Stimulated activated naive B cell treated with anti-CD40 and anti-IgM and Interleukin-4, amounts not matched to agents 10 μg/mL and 1 μg/mL and 100 μg/mL, for 72 hours (primary cell): ENCODE data around the gene VENTX.

Source experiments
- ATAC-seq, 2 donors: fragments of 150-1000 bp; cut with Tn5 transposase; replicated peaks; 2 replicates each; pipeline ENCODE4 v1.10.0; 2021; ENCODE audit warnings: moderate library complexity in 1 of 2
- DNase-seq: peaks from one replicate; pipeline ENCODE4 v3.0.0; 2021
- H3K27ac Mint-ChIP-seq: one replicate; pipeline ENCODE4 v1.8.0; 2022; ENCODE audit warnings: mild to moderate bottlenecking, mixed read lengths
- H3K27me3 Mint-ChIP-seq, 2 donors: one replicate each; pipeline ENCODE4 v1.8.0; 2022; ENCODE audit warnings: mixed read lengths in 2 of 2
- H3K36me3 Mint-ChIP-seq, 2 donors: one replicate each; pipeline ENCODE4 v1.8.0; 2022; ENCODE audit warnings: mixed read lengths in 2 of 2, mild to moderate bottlenecking in 1 of 2
- H3K4me1 Mint-ChIP-seq, 2 donors: one replicate each; pipeline ENCODE4 v1.8.0; 2022; ENCODE audit warnings: mixed read lengths in 2 of 2, mild to moderate bottlenecking in 1 of 2
- H3K4me3 Mint-ChIP-seq, 2 donors: one replicate each; pipeline ENCODE4 v1.8.0; 2022; ENCODE audit warnings: mild to moderate bottlenecking in 2 of 2, mixed read lengths in 2 of 2, moderate library complexity in 1 of 2
- H3K9me3 Mint-ChIP-seq, 2 donors: one replicate each; pipeline ENCODE4 v1.8.0; 2022; ENCODE audit warnings: mixed read lengths in 2 of 2, mild to moderate bottlenecking in 1 of 2

Gene VENTX

DNA sequence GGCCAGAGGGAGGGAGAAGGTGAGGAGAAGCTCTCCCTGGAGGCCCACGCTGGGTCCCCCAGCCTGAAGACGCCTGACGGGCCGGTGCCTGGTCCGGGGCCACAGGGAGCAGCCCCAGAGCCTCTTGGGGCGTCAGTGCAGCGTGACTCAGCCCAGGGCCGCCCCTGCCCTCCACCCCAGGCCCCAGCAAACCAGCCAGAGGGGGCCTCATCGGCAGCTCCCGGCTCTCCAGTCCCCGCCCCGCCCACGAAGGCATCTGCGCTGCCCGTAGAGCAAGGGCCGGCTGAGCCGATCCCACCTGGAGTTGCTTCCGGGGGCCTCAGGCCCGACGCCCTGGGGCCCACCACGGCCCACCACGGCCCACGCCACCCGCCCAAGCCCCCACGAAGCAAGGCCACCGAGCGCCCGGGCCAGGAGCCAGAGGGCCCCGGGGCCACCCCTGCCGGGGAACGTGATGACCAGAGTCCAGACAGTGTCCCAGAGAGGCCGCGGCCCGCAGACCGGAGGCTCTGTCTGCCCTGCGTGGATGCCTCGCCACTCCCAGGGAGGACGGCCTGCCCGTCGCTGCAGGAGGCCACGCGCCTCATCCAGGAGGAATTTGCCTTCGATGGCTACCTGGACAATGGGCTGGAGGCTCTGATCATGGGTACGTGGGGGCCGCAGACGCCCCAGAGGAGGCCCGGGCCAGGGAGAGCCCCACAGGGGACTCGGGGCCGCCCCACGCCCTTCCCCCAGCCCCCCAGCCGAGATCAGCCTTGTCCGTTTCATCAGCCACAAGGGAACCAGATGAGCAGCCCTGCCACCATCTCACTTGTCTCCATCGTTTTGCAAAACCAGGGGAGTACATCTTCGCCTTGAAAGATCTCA, 38.8 kb upstream of the VENTX start:
- no peak for ATAC-seq
- H3K27ac Mint-ChIP-seq, result no peak overlapping the region
- no peaks in the 10 kb centered on the region for H3K4me1 Mint-ChIP-seq
- H3K9me3 Mint-ChIP-seq, result peaks cover 2 to 7% of the 10 kb centered on the region in 2 donors
- H3K4me3 Mint-ChIP-seq, result no peak overlapping the region
- H3K27me3 Mint-ChIP-seq, result peaks cover 16 to 22% of the 10 kb centered on the region in 2 donors
- no peak for DNase-seq
- H3K36me3 Mint-ChIP-seq, result no peaks in the 10 kb centered on the region

DNA sequence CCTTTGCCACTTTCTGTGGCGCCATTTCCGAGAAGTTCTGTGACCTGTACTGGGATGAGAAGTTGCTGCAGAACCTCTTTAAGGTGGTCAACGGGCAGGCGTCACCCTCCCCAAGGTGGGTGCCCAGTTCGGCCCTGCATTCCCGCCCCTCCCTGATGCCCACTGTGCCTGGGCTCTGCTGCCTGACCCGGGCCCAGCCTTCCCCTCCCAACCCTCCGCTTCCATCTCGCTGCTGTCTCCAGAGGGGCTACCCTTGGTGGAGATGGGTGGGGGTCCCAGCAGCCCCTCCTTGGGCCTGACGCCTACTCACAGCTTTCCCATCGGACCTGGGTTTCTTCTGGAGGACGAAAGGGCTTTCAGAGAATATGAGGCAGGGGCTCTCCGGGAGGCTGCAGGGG, 38.2 kb upstream of the VENTX start:
- Mint-ChIP-seq H3K27me3 (peaks cover 13 to 22% of the 10 kb centered on the region in 2 donors), H3K4me1 (no peaks in the 10 kb centered on the region), H3K9me3 (peaks cover under 1 to 3% of the 10 kb centered on the region in 2 donors), H3K36me3 (no peaks in the 10 kb centered on the region), H3K27ac (no peak overlapping the region), H3K4me3 (no peak overlapping the region)
- no peak for DNase-seq
- no peak for ATAC-seq

DNA sequence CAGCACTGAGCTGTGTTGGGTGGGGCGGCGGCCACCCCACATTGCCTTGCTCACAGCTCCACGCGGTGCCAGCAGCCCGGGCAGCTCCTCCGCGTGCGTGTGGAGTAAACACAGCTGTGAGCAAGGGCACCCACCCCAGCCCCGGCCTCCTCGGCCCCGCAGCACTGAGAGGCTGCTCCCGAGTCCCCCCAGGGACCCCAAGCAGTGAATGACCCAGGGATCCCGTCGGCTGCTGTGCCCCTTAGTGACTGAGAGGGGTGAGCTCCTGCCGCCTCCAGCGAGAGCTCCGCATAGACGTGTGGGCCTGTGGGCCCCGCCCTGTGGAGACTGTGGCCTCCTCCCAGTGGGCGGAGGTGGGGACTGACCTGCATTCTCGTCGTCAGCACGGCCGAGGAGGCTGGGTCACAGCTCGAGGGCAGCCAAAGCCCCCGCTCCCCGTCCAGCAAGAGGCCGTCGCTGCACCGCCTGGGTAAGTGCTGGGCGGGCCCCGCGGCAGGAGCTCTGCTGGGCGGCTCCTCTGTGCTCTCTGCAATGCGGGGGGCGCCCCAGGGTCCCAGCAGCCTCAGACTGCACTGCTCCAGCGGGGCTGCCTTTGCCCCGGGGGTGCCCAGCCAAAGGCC, 37.6 kb upstream of the VENTX start:
- no peak for ATAC-seq
- no peaks in the 10 kb centered on the region for H3K4me1 Mint-ChIP-seq
- no peak for DNase-seq
- H3K9me3 Mint-ChIP-seq, result no peaks in the 10 kb centered on the region
- H3K36me3 Mint-ChIP-seq, result no peaks in the 10 kb centered on the region
- no peak overlapping the region for H3K27ac Mint-ChIP-seq
- no peak overlapping the region for H3K4me3 Mint-ChIP-seq
- H3K27me3 Mint-ChIP-seq, result peaks cover 12 to 20% of the 10 kb centered on the region in 2 donors

GRCh38 chr10:133200621-133201031, 37.0 kb upstream of the VENTX start:
- Mint-ChIP-seq H3K4me3 (no peak overlapping the region), H3K27me3 (peaks cover 13 to 19% of the 10 kb centered on the region in 2 donors), H3K27ac (no peak overlapping the region), H3K4me1 (no peaks in the 10 kb centered on the region), H3K9me3 (no peaks in the 10 kb centered on the region), H3K36me3 (no peaks in the 10 kb centered on the region)
- ATAC-seq (no peak), DNase-seq (no peak)

GRCh38 chr10:133201151-133201947, 36.3 kb upstream of the VENTX start:
- Mint-ChIP-seq H3K36me3 (no peaks in the 10 kb centered on the region), H3K27me3 (peaks cover 10 to 14% of the 10 kb centered on the region in 2 donors), H3K4me1 (no peaks in the 10 kb centered on the region), H3K4me3 (no peak overlapping the region), H3K9me3 (no peaks in the 10 kb centered on the region), H3K27ac (no peak overlapping the region)
- DNase-seq (no peak), ATAC-seq (no peak)

DNA sequence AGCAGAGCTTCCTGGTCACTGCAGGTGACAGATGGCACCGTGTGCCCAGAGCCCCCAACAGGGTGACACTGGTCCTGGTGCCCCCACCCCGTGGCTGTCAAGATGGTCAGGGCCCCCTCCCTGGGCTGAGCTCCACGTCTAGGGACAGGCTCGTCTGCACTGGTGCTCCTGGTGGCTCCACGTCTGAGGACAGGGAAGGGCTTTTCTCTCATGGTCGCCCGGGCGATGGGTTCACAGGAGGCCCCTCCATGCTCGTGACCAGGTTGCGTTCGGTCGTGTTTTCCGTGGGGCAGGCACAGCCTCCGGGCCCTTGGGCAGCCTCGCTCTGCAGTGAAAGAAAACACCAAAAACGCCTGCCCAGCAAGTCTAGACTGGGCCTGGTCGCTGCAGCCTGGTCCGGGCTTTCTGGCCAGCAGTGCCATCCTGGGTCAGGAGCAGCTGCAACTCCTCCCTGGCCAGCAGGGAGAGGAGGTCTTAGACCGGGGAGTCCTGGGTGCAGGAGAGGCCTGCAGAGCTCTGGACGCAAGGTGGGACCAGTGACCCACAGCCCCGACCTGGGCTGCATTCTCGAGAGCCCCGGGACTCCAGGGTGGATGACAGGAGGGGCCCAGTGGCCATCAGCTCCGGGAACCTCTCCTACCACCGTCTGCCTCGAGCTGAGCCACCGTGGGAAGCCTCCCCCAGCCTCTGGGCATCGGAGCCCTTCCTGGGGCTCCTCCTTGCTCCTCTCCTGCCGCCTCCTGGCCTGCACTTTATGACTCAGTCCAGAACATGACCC, 35.5 kb upstream of the VENTX start:
- H3K27me3 Mint-ChIP-seq, result peaks cover 7 to 11% of the 10 kb centered on the region in 2 donors
- H3K4me3 Mint-ChIP-seq, result no peak overlapping the region
- ATAC-seq (no peak), DNase-seq (no peak)
- H3K27ac Mint-ChIP-seq, result no peak overlapping the region
- no peaks in the 10 kb centered on the region for H3K9me3 Mint-ChIP-seq
- no peaks in the 10 kb centered on the region for H3K4me1 Mint-ChIP-seq
- H3K36me3 Mint-ChIP-seq, result no peaks in the 10 kb centered on the region

GRCh38 chr10:133202778-133203651, 34.6 kb upstream of the VENTX start:
- Mint-ChIP-seq H3K27ac (no peak overlapping the region), H3K4me1 (no peaks in the 10 kb centered on the region), H3K9me3 (no peaks in the 10 kb centered on the region), H3K36me3 (no peaks in the 10 kb centered on the region), H3K4me3 (no peak overlapping the region), H3K27me3 (peaks cover 7 to 11% of the 10 kb centered on the region in 2 donors)
- ATAC-seq (no peak), DNase-seq (no peak)

DNA sequence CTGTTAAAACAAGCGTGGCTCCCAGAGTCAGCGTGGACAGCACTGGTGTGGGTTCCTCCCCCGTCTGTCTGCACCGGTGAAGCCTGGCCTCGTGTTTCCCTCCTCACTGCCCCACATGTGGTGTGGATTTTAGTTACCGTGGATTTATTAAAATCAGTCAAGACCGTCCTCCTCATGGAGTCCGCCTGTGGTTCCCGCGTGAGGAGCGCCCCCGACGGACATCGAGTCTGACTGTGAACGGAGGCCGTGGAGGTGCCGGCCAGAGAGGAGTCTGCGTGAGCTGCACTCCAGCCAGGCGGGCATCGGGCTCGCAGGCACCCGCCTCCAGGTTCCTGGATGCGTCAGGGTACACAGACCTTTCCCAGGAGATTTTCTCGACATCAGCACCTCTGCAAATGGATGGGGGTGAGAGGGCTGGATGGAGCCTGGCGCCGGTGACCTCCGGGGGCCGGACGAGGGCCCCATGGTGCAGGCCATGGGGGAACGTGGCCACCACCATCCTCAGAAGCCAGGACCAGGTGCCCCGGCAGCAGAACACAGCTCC, 33.9 kb upstream of the VENTX start:
- Mint-ChIP-seq H3K9me3 (no peaks in the 10 kb centered on the region), H3K4me3 (no peak overlapping the region), H3K27me3 (peaks cover 7 to 11% of the 10 kb centered on the region in 2 donors), H3K27ac (no peak overlapping the region), H3K4me1 (no peaks in the 10 kb centered on the region), H3K36me3 (no peaks in the 10 kb centered on the region)
- ATAC-seq, result no peak
- no peak for DNase-seq

GRCh38 chr10:133204226-133205015, 33.2 kb upstream of the VENTX start:
- H3K9me3 Mint-ChIP-seq, result no peaks in the 10 kb centered on the region
- H3K27ac Mint-ChIP-seq, result no peak overlapping the region
- H3K27me3 Mint-ChIP-seq, result peaks cover 7 to 11% of the 10 kb centered on the region in 2 donors
- no peaks in the 10 kb centered on the region for H3K36me3 Mint-ChIP-seq
- H3K4me3 Mint-ChIP-seq, result no peak overlapping the region
- DNase-seq (no peak), ATAC-seq (no peak)
- no peaks in the 10 kb centered on the region for H3K4me1 Mint-ChIP-seq

DNA sequence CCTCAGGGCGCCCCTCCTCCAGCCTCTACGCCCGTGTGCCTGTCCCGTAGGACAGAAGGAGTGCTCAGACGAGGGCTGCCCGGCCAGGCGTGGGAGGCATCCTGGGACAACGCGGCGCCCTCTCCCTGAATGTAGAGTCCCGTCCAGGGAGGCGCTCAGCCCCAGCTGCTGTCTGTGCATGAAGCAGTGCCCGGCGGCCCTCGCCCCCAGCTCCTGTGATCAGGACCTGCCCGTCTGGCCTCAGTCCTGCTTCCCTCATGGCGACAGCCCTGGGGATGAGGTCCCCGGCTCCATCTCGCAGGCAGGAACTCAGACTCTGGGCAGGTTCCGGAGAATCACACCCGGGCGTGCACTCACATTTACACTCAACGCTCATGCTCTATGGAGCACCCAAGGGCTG, 32.5 kb upstream of the VENTX start:
- Mint-ChIP-seq H3K27me3 (peaks cover 7 to 11% of the 10 kb centered on the region in 2 donors), H3K9me3 (no peaks in the 10 kb centered on the region), H3K4me3 (no peak overlapping the region), H3K27ac (no peak overlapping the region), H3K36me3 (no peaks in the 10 kb centered on the region), H3K4me1 (no peaks in the 10 kb centered on the region)
- DNase-seq (no peak), ATAC-seq (no peak)

DNA sequence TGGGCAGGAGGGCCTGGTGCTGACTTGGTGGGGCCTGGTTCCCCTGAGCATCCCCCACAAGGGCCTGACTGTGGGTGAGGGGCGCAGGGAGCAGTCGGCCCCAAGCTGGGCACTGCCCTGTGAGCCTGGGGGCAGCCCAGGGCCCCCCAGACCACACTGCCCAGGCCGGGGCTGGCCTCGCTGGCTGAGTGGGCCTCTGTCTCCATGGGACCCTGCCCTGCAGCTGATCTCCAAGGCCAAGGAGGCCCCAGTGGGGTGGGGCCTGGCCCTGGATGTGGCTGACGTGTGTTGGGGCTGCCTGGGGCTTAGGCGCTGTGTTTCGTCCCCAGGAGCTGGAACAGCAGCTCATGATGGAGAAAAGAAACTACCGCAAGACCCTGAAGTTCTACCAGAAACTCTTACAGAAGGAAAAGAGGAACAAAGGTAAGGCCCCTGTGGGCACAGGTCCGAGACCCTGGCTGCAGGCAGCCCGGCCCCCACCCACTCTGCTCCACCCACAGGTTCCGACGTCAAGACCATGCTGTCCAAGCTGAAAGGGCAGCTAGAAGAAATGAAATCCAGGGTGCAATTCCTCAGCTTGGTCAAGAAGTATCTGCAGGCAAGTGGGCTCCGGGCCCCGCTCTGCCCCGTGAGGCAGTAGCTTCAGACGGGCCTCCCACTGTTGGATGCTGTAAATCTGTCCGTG, 31.2 kb upstream of the VENTX start:
- DNase-seq (no peak), ATAC-seq (no peak)
- no peak overlapping the region for H3K27ac Mint-ChIP-seq
- no peaks in the 10 kb centered on the region for H3K36me3 Mint-ChIP-seq
- no peaks in the 10 kb centered on the region for H3K4me1 Mint-ChIP-seq
- no peak overlapping the region for H3K4me3 Mint-ChIP-seq
- H3K27me3 Mint-ChIP-seq, result peaks cover 7 to 14% of the 10 kb centered on the region in 2 donors
- H3K9me3 Mint-ChIP-seq, result no peaks in the 10 kb centered on the region

- Mint-ChIP-seq H3K27ac (no peak overlapping the region), H3K4me1 (no peaks in the 10 kb centered on the region), H3K4me3 (no peak overlapping the region), H3K27me3 (peaks cover 10 to 17% of the 10 kb centered on the region in 2 donors), H3K9me3 (no peaks in the 10 kb centered on the region), H3K36me3 (no peaks in the 10 kb centered on the region)
- ATAC-seq, result no peak
- DNase-seq, result no peak
These were observed 30.5 kb upstream of the VENTX start for GRCh38 chr10:133207041-133207600.
